ENCODE data around the gene IGSF21.
"Not testable (repeated sequence)": the region's sequence is repeated elsewhere in the genome, so short reads cannot be mapped to it uniquely, and the experiment has no call there.

Gene IGSF21

DNA sequence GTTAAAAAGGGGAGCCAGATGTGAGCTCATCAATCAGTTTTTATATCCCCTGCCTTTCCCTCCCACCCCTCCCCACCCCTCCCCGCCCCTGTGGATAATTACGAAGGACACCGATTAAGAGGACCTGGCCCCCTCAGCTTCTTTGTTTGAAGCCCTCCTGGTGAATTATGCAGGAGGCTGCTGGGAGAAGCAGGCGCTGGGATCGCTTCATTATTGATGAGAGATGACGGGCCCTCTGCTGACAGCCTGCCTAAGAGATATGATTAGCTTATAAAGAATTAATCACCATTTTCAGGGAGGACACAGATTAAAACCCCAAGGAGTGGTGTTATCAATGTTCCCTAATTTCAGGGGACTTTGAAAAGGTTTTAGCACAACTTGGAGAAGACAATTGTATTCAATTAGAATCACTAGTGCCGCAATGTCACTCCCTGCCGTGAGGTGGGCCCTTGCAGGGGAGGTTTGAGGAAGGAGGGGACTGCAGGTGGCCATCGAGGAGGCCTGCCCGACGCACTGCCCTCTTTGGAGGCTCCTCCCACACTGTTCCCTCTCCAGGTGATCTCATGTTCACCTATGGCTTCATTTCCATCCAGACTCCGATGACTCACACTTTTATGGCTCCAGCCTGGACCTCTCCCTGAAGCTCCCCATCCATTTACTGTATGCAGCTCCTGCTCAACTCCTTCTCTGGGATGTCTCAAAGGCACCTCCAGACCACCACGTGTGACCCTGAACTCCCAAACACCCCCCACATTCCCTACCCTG is 306.1 kb downstream of the IGSF21 start:
- DNase-seq = no peak

DNA sequence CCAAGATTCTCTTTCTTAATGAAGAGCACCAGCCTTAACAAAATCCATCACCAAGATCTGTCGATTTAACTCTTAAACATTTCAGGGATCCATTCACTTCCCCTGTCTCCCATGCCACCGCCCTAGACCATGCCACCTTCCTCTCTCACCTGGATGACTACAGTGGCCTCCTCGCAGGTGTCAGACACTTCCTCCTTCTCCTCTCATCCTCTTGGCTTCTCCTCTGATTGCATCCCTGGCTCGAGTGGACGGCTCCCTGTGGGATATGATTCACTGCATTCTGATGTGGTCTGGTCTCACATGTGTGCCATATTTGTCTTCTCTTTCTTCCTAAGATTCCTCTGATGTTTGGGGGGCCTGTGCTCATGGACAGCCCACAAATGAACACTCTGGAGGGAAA is 306.7 kb downstream of the IGSF21 start:
- no peak for DNase-seq

GRCh38 chr1:18414872-18415447 is 307.4 kb downstream of the IGSF21 start:
- DNase-seq = no peak

- DNase-seq = no peak
Observed at GRCh38 chr1:18415448-18416027, 307.9 kb downstream of the IGSF21 start.

GRCh38 chr1:18416126-18416525 is 308.5 kb downstream of the IGSF21 start:
- not testable (repeated sequence) for DNase-seq

GRCh38 chr1:18417316-18418269 is 310.0 kb downstream of the IGSF21 start:
- DNase-seq = no peak

- no peak for DNase-seq
Observed at GRCh38 chr1:18419113-18419844, 311.7 kb downstream of the IGSF21 start.

DNA sequence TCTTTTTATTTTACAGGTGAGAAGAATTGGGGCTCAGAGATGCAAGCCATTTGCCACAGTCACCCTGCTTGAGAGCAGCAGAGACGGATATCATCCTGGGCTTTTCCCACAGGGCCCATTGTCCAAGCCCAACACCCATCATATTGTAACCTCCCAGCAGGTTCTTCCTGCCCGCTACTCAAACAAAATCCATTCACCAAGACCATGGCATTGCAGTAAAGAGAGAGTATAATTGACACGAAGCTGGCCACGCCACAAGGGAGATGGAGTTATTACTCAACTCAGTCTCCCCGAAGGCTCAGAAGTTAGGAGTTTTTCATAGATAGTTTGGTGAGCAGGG is 312.2 kb downstream of the IGSF21 start:
- no peak for DNase-seq

DNA sequence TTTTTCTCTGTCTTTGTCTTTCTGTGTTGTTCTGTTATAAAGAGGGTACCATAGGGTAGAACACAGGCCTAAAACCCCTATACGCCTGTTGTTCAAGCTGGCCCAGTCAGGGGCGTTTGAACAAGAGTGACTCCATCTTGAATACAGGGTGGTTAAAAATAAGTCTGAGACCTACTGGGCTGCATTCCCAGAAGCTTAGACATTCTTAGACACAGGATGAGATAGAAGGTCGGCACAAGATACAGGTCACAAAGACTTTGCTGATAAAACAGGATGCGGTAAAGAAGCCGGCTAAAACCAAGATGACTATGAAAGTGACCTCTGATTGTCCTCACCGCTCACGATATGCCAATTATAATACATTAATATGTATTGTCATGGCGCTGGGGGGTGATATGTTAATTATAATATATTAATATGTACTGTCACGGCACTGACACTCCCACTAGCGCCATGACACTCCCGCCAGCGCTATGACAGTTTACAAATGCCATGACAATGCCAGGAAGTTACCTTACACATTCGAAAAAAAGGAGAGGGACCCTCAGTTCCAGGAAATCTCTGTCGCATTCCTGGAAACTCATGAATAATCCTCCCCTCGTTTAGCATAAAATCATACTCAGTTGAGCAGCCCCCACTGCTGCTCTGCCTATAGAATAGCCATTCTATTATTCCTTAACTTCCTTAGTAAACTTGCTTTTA is 314.6 kb downstream of the IGSF21 start:
- no peak for DNase-seq

- DNase-seq = no peak
Observed at GRCh38 chr1:18422954-18423353, 315.4 kb downstream of the IGSF21 start.

- DNase-seq = no peak
Observed at GRCh38 chr1:18426580-18426979, 319.0 kb downstream of the IGSF21 start.

All from SIG-M5 (cell line).